ENCODE results near the gene ZBTB1.
"Not testable (repeated sequence)": the region's sequence is repeated elsewhere in the genome, so short reads cannot be mapped to it uniquely, and the experiment has no call there.

The ZBTB1 gene

DNA sequence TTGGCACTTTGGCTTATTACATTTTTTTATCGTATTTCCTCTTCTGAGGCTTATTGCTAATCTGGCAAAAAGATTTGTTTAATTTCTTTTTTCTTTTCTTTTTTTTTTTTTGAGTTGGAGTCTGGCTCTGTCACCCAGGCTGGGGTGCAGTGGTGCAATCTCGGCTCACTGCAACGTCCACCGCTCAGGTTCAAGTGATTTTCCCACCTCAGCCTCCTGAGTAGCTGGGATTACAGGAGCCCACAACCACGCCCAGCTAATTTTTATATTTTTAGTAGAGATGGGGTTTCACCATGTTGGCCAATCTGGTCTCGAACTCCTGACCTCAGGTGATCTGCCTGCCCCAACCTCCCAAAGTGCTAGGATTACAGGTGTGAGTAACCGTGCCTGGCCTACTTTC, 65.1 kb downstream of the ZBTB1 start:
- DNase-seq (ENCODE audit: low spot score): not testable (repeated sequence)

DNA sequence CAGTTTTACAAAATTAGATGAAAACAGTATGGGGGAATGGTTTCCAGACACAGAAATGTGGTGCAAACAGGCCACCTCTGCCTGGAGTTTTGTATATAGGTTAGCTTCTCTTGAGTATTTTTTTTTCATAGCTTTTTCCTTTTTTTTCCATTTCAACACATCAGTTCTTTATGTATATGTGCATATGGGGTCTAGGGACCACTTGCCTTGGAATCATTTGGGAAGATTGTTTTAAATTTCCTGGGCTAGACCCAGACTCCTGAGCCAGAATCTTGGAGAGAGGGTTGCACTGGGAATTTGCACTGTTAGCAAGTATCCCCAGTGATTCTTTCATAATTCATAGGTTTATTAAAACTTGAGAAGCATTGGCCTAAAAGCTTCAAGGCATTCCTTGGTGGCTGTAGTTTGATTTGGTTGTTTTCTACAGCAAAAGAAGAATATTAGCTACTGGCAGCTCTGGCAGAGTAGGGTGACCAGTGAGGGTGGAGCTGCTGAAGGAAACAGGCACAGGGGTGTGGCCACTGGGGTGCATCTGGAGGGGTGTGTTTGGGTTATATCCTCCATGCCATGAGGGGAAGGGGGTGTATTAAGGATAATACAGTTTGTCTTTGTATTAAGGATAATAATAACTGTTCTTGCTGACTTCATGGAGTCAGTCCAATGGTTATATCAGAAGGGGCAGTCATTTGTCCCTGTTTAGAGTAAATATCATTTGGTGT, 68.0 kb downstream of the ZBTB1 start:
- DNase-seq (ENCODE audit: low spot score): no peak

DNA sequence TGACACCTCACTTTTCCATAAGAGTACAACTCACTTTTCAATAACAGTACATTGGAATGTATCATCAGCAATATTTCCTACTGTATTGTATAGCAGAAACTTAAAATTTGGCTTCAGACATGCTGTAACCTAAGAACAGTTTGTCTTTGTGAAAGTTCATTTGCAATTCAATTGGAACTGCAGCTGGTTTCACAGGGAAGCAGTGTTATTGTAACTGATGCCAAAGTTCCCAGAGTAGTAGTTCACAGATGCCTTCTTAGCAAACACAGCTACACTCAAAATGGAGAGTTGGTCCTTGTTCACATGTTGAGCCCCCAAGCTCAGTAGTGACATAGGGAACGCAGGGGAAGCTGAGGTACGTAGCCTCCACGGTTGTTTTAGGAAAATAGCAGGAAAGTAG, 68.5 kb downstream of the ZBTB1 start:
- no peak for DNase-seq (ENCODE audit: low spot score)
